HEK293 (cell line): ENCODE data around the gene DNAH1.

ENCODE experiments used
- CTCF ChIA-PET: fragments of 350-600 bp; formaldehyde crosslinking; extraction: SDS; loops from one replicate; lab custom pipeline; 2021; ENCODE audit warnings: antibody characterized with exemption; lab: Yijun Ruan, JAX
- POLR2A ChIA-PET: fragments of 300-600 bp; formaldehyde crosslinking; extraction: SDS; loops from one replicate; lab custom pipeline; 2020; ENCODE audit warnings: antibody characterized with exemption, inconsistent platforms; lab: Yijun Ruan, JAX
- H3K27ac ChIP-seq: fragments of 200-500 bp; sonication (Bioruptor generic); 2 replicates; pipeline ENCODE4 v1.5.1; 2014; ENCODE audit warnings: low read depth, low read length, control low read depth, inconsistent platforms; ENCODE audit errors: extremely low read depth
- H3K36me3 ChIP-seq, 2 experiments: fragments of 200-500 bp in 1 of 2; sonication (Bioruptor generic) in 1 of 2; 1 replicate in 1 of 2; 2 replicates in 1 of 2; pipeline ENCODE4 v1.5.1; 2014 to 2017; ENCODE audit warnings: inconsistent platforms in 2 of 2, low read length in 2 of 2; ENCODE audit not compliant: control insufficient read depth in 2 of 2, insufficient read depth in 1 of 2
- H3K4me1 ChIP-seq: fragments of 200-500 bp; sonication (Bioruptor generic); 2 replicates; pipeline ENCODE4 v1.5.1; 2014; ENCODE audit warnings: mild to moderate bottlenecking, low read length, inconsistent platforms; ENCODE audit not compliant: control insufficient read depth, insufficient read depth
- H3K4me3 ChIP-seq: 2 replicates; pipeline ENCODE4 v1.5.1; 2011; ENCODE audit warnings: low read depth, mild to moderate bottlenecking, control low read depth, low read length, moderate library complexity
- H3K9me3 ChIP-seq: fragments of 200-500 bp; sonication (Bioruptor generic); 2 replicates; pipeline ENCODE4 v1.5.1; 2014; ENCODE audit warnings: low read depth, low read length, inconsistent platforms; ENCODE audit not compliant: control insufficient read depth, insufficient read depth
- EGR2 ChIP-seq: fragments of 450-650 bp; formaldehyde crosslinking; IDR thresholded peaks from 2 replicates; pipeline ENCODE4 v1.5.1; 2016; ENCODE audit warnings: low read depth, missing biosample characterization, missing genetic modification characterization
- FEZF1 ChIP-seq: fragments of 450-650 bp; formaldehyde crosslinking; IDR thresholded peaks from 2 replicates; pipeline ENCODE4 v1.5.1; 2016; ENCODE audit warnings: missing biosample characterization, missing genetic modification characterization
- GLI2 ChIP-seq: fragments of 450-650 bp; formaldehyde crosslinking; IDR thresholded peaks from 2 replicates; pipeline ENCODE4; 2017; ENCODE audit warnings: missing biosample characterization, missing genetic modification characterization, low read depth, borderline replicate concordance
- GLIS1 ChIP-seq: fragments of 450-650 bp; formaldehyde crosslinking; IDR thresholded peaks from 2 replicates; pipeline ENCODE4 v1.5.1; 2016; ENCODE audit warnings: missing biosample characterization, missing genetic modification characterization
- RBAK ChIP-seq: fragments of 450-650 bp; formaldehyde crosslinking; IDR thresholded peaks from 2 replicates; pipeline ENCODE4 v1.5.1; 2016; ENCODE audit warnings: missing biosample characterization, missing genetic modification characterization
- ZBTB20 ChIP-seq: fragments of 450-650 bp; formaldehyde crosslinking; IDR thresholded peaks from 2 replicates; pipeline ENCODE4 v1.5.1; 2016; ENCODE audit warnings: missing biosample characterization, missing genetic modification characterization
- ZFHX2 ChIP-seq: fragments of 450-650 bp; formaldehyde crosslinking; conservative IDR thresholded peaks from 2 replicates; pipeline ENCODE4 v1.5.1; 2016; ENCODE audit warnings: missing biosample characterization, missing genetic modification characterization
- ZNF202 ChIP-seq: fragments of 450-650 bp; formaldehyde crosslinking; IDR thresholded peaks from 2 replicates; pipeline ENCODE4 v1.5.1; 2016; ENCODE audit warnings: missing biosample characterization, missing genetic modification characterization, borderline replicate concordance
- ZNF274 ChIP-seq, 2 experiments: fragments of 200-500 bp in 1 of 2; fragments of 450-650 bp in 1 of 2; sonication (Bioruptor generic) in 1 of 2; formaldehyde crosslinking in 1 of 2; IDR thresholded peaks; 2 replicates each; pipeline versions ENCODE4 v1.5.1 to v1.6.1; 2014 to 2016; ENCODE audit warnings: borderline replicate concordance in 1 of 2, inconsistent platforms in 1 of 2, low read length in 1 of 2, missing biosample characterization in 1 of 2, missing genetic modification characterization in 1 of 2
- ZNF391 ChIP-seq: fragments of 450-650 bp; formaldehyde crosslinking; IDR thresholded peaks from 2 replicates; pipeline ENCODE4 v1.5.1; 2016; ENCODE audit warnings: low read depth, missing biosample characterization, missing genetic modification characterization, borderline replicate concordance
- ZNF394 ChIP-seq: fragments of 450-650 bp; formaldehyde crosslinking; IDR thresholded peaks from 2 replicates; pipeline ENCODE4 v1.5.1; 2016; ENCODE audit warnings: missing biosample characterization, missing genetic modification characterization, mild to moderate bottlenecking, moderate library complexity, borderline replicate concordance
- ZNF529 ChIP-seq: fragments of 450-650 bp; formaldehyde crosslinking; IDR thresholded peaks from 2 replicates; pipeline ENCODE4 v1.5.1; 2017; ENCODE audit warnings: missing genetic modification characterization, missing biosample characterization; ENCODE audit not compliant: insufficient replicate concordance
- ZNF624 ChIP-seq: fragments of 450-650 bp; formaldehyde crosslinking; IDR thresholded peaks from 2 replicates; pipeline ENCODE4 v1.5.1; 2017; ENCODE audit warnings: missing biosample characterization, missing genetic modification characterization
- ZNF660 ChIP-seq: fragments of 450-650 bp; IDR thresholded peaks from 2 replicates; pipeline ENCODE4 v1.5.1; 2018; ENCODE audit warnings: missing biosample characterization, mild to moderate bottlenecking, missing genetic modification characterization
- ZNF707 ChIP-seq: fragments of 450-650 bp; formaldehyde crosslinking; IDR thresholded peaks from 2 replicates; pipeline ENCODE4 v1.5.1; 2016; ENCODE audit warnings: missing biosample characterization, missing genetic modification characterization
- ZNF76 ChIP-seq: fragments of 450-650 bp; formaldehyde crosslinking; IDR thresholded peaks from 2 replicates; pipeline ENCODE4; 2016; ENCODE audit warnings: low read depth, missing biosample characterization, missing genetic modification characterization, borderline replicate concordance
- TF ChIP-seq, protein P1 (sequence below): fragments of 450-650 bp; formaldehyde crosslinking; IDR thresholded peaks from 2 replicates; pipeline ENCODE4 v1.5.1; 2016; ENCODE audit warnings: missing biosample characterization, missing genetic modification characterization
- TF ChIP-seq, protein P2 (sequence below): fragments of 450-650 bp; formaldehyde crosslinking; IDR thresholded peaks from 2 replicates; pipeline ENCODE4 v1.5.1; 2016; ENCODE audit warnings: missing biosample characterization, missing genetic modification characterization
- TF ChIP-seq, protein P3 (sequence below): fragments of 450-650 bp; formaldehyde crosslinking; IDR thresholded peaks from 2 replicates; pipeline ENCODE4 v1.5.0; 2017; ENCODE audit warnings: missing biosample characterization, missing genetic modification characterization, borderline replicate concordance
- TF ChIP-seq, protein P4 (sequence below): fragments of 450-650 bp; formaldehyde crosslinking; IDR thresholded peaks from 2 replicates; pipeline ENCODE4 v1.5.1; 2016; ENCODE audit warnings: missing biosample characterization, missing genetic modification characterization, borderline replicate concordance

Gene DNAH1

DNA sequence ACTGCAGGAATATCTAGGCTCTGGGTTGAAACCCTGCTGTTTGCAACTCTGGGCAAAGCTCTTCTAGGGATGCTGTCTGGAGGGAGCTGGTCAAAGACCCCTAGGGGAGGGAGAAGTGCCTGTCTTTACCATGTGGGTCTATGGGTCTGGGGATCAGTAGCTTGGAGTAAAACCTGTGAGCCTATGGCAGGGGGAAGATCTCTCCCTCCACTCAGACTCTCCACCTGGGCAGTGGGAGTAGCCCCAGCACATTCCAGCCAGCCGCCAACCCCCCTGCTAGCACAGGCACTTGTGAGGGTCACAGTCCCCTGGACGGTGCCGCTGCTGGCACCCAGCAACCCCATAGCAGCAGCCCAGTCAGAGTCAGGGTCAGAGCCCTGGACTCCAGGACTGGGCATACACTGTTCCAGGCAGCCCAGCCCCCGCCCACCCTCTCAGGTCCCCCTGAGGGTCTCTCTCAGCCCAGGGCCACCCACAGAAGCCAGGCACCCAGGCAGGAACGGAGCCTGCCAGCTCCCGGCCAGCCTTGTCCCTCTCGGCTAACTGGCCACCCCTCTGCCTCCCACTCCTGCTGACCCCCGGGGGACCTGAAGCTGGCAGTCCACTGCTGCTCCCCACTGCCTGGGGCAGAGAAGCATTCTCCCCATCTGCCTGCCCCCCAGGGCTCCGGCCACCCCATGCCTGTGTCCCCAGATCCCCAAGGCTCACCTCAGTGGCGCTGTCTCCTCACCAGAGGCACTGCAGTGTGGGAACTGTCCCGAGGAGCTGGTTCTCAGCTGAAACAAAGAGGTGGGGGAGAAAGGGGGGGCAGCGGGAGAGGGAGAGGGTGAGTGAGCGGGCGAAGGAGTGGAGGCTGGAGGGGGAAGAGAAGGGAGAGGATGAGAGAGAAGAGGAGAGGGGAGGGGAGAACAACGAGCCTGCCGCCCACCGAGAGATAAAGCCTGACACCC is 17.7 kb upstream of the DNAH1 start (continued):
- TF ChIP-seq ZNF660 (tag by site-specific recombination) (no peak), ZNF274 (IDR thresholded peaks at IDR 0.05; ENCODE audit: low read length) (no peak), ZNF274 (tag by site-specific recombination; IDR thresholded peaks at IDR 0.05; ENCODE audit: borderline replicate concordance) (no peak), ZNF202 (tag by site-specific recombination) (no peak), ZNF394 (no peak), ZNF707 (tag by site-specific recombination) (no peak), ZNF529 (tag by site-specific recombination) (no peak), FEZF1 (tag by site-specific recombination) (no peak), GLIS1 (peak; percentile 5; the same call in 1 of the 2 replicates), ZFHX2 (tag by site-specific recombination) (peak; percentile 74), EGR2 (tag by site-specific recombination) (peak; percentile 79), GLI2 (no peak), ZBTB20 (no peak)
- TF ChIP-seq, protein P1, sequence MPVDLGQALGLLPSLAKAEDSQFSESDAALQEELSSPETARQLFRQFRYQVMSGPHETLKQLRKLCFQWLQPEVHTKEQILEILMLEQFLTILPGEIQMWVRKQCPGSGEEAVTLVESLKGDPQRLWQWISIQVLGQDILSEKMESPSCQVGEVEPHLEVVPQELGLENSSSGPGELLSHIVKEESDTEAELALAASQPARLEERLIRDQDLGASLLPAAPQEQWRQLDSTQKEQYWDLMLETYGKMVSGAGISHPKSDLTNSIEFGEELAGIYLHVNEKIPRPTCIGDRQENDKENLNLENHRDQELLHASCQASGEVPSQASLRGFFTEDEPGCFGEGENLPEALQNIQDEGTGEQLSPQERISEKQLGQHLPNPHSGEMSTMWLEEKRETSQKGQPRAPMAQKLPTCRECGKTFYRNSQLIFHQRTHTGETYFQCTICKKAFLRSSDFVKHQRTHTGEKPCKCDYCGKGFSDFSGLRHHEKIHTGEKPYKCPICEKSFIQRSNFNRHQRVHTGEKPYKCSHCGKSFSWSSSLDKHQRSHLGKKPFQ (tag by site-specific recombination) = no peak

DNA sequence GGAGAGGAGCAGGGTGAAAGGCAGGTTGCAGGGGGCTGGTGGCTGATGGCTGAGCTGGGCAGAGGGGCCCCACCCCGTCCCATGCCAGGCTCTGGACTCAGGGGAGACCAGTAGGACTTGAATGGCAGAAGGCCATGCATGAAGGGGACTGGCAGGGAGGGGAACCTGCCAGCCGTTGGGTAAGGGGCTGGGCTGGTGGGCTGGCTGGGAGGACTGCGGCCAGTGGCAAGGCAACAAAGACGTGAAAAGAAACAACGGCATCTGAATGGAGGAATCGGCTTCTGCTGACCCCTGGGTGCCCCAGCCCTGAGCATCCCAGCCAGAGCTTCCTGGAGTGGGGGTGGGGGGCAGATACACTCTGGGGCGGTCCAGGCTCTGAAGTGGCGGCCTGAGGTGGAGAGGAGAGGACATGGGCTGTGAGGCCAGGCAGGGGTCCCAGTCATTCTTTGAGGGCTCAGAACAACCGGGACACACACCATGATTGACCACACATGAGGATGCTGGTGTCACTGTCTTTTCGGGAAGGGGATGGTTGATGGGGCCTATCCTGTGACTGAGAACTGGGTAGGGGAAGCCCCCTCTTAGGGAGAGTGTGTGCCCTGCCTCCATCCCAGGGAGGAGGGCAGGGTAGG is 16.8 kb upstream of the DNAH1 start:
- CTCF ChIA-PET = interaction anchor here (0.6 to 2.8 kb wide), 3 partner anchors 8 to 62 kb away, joined by 3 to 14 read pairs (median 4); no protein-coding TSS in a partner anchor
- TF ChIP-seq ZNF76 (tag by site-specific recombination) (no peak), ZNF624 (no peak)
- TF ChIP-seq, protein P2, sequence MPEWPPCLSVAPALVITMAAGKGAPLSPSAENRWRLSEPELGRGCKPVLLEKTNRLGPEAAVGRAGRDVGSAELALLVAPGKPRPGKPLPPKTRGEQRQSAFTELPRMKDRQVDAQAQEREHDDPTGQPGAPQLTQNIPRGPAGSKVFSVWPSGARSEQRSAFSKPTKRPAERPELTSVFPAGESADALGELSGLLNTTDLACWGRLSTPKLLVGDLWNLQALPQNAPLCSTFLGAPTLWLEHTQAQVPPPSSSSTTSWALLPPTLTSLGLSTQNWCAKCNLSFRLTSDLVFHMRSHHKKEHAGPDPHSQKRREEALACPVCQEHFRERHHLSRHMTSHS (tag by site-specific recombination) = no peak
- Histone ChIP-seq H3K9me3 (no peaks in the 10 kb centered on the region), H3K27ac (no peak overlapping the region), H3K36me3 (no peaks in the 10 kb centered on the region), H3K4me1 (no peaks in the 10 kb centered on the region), H3K4me3 (no peak overlapping the region)
- POLR2A ChIA-PET = interaction anchor here (1.0 kb wide), 1 partner anchor 20 kb away, joined by 3 read pairs; no protein-coding TSS in a partner anchor

DNA sequence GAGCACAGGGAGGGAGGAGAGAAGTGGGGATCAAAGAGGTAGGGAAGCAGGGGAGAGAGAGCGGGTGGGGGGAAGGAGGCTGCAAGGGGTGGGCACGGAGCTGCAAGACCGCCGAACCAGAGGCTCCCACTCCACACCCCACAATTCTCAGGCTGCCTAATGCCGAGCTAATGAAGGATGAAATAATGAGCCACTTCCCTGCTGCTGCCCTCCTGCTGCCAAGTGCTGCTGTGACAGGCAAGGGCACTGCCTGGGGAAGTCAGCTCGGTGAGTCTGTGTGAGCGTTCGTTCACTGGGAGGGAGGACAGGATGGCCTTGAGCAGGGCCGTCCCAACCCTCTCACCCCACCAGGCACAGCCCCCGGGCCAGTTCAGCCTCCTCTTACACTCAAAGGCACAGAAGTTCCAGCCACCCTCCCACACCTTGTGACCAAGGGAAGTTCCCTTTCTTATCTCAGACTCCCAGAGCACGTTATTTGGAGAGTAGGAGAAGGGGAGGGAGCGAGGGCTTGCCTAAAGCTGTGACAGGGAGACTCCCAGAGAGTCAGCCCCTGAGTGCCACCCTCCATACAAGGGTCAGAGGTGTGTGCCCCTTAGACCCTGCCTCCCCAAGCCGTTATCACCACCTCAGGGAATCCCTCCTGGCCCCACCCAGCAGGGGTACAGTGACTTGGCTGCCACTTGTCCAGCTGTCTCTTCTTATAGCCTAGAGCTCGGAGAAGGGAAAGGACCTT is 16.1 kb upstream of the DNAH1 start:
- ChIA-PET CTCF (interaction anchor here (0.6 to 2.8 kb wide), 3 partner anchors 8 to 39 kb away, joined by 4 to 14 read pairs (median 4); no protein-coding TSS in a partner anchor), POLR2A (interaction anchor here (1.0 to 1.5 kb wide), 2 partner anchors 12 to 21 kb away, joined by 3 to 4 read pairs; partner anchors contain the start of gene GLYCTK)
- H3K36me3 ChIP-seq = no peaks in the 10 kb centered on the region
- no peaks in the 10 kb centered on the region for H3K9me3 ChIP-seq
- no peak overlapping the region for H3K27ac ChIP-seq
- H3K4me3 ChIP-seq = no peak overlapping the region
- H3K4me1 ChIP-seq = no peaks in the 10 kb centered on the region
- TF ChIP-seq, protein P3, sequence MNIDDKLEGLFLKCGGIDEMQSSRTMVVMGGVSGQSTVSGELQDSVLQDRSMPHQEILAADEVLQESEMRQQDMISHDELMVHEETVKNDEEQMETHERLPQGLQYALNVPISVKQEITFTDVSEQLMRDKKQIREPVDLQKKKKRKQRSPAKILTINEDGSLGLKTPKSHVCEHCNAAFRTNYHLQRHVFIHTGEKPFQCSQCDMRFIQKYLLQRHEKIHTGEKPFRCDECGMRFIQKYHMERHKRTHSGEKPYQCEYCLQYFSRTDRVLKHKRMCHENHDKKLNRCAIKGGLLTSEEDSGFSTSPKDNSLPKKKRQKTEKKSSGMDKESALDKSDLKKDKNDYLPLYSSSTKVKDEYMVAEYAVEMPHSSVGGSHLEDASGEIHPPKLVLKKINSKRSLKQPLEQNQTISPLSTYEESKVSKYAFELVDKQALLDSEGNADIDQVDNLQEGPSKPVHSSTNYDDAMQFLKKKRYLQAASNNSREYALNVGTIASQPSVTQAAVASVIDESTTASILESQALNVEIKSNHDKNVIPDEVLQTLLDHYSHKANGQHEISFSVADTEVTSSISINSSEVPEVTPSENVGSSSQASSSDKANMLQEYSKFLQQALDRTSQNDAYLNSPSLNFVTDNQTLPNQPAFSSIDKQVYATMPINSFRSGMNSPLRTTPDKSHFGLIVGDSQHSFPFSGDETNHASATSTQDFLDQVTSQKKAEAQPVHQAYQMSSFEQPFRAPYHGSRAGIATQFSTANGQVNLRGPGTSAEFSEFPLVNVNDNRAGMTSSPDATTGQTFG (tag by site-specific recombination) = no peak
- TF ChIP-seq, protein P4, sequence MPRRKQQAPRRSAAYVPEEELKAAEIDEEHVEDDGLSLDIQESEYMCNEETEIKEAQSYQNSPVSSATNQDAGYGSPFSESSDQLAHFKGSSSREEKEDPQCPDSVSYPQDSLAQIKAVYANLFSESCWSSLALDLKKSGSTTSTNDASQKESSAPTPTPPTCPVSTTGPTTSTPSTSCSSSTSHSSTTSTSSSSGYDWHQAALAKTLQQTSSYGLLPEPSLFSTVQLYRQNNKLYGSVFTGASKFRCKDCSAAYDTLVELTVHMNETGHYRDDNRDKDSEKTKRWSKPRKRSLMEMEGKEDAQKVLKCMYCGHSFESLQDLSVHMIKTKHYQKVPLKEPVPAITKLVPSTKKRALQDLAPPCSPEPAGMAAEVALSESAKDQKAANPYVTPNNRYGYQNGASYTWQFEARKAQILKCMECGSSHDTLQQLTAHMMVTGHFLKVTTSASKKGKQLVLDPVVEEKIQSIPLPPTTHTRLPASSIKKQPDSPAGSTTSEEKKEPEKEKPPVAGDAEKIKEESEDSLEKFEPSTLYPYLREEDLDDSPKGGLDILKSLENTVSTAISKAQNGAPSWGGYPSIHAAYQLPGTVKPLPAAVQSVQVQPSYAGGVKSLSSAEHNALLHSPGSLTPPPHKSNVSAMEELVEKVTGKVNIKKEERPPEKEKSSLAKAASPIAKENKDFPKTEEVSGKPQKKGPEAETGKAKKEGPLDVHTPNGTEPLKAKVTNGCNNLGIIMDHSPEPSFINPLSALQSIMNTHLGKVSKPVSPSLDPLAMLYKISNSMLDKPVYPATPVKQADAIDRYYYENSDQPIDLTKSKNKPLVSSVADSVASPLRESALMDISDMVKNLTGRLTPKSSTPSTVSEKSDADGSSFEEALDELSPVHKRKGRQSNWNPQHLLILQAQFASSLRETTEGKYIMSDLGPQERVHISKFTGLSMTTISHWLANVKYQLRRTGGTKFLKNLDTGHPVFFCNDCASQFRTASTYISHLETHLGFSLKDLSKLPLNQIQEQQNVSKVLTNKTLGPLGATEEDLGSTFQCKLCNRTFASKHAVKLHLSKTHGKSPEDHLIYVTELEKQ = no peak
- TF ChIP-seq RBAK (tag by site-specific recombination) (no peak), ZNF391 (tag by site-specific recombination) (no peak)
